ENCODE results near the gene SMAD2.

DNA sequence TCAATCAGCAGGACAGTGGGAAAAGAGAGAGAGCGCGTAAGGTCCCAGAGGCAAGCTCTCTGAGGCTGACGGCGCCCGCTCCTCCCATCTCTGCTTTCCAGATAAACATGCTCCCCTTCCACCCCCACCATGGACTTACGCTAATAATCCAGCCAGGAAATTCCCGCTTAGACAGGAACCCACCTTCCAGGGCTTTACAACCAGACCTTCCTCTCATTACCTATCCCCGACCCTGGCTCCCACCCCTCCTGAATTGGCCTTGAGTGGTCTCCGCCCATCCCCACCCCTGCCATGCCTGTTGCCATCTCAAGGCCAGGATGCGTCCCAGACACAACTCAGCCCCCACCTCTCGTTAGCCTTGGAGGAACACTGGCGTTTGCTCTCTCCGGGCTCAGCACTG lies 131.1 kb downstream of the SMAD2 start:
- TF ChIP-seq SP1 (IDR thresholded peaks at IDR 0.05): no peak
- no peak for TF ChIP-seq HDGF (IDR thresholded peaks at IDR 0.05; ENCODE audit: borderline replicate concordance)
- no peak for TF ChIP-seq L3MBTL2 (conservative IDR thresholded peaks at IDR 0.05)
- TF ChIP-seq FOXM1 (IDR thresholded peaks at IDR 0.05; ENCODE audit: borderline replicate concordance): no peak
- no peak for TF ChIP-seq NFRKB (IDR thresholded peaks at IDR 0.05)
- TF ChIP-seq BHLHE40 (IDR thresholded peaks at IDR 0.05; ENCODE audit: borderline replicate concordance): no peak
- TF ChIP-seq ZNF384 (IDR thresholded peaks at IDR 0.05): no peak
- TF ChIP-seq FOXA1 (IDR thresholded peaks at IDR 0.05): no peak
- no peak for TF ChIP-seq SUZ12 (IDR thresholded peaks at IDR 0.05)
- no peak for TF ChIP-seq FOXK2 (IDR thresholded peaks at IDR 0.05)
- TF ChIP-seq TARDBP (IDR thresholded peaks at IDR 0.05): no peak
- TF ChIP-seq LEF1 (IDR thresholded peaks at IDR 0.05; ENCODE audit: borderline replicate concordance): no peak
- TF ChIP-seq ELF4 (IDR thresholded peaks at IDR 0.05): no peak
- no peak for TF ChIP-seq PKNOX1 (IDR thresholded peaks at IDR 0.05)

All from HEK293T (cell line).